ENCODE data around the gene UAP1L1. TPM values are rescaled to one million over a fixed set of nuclear protein-coding genes. Genes with fewer than 3 reads are reported as not detected.

UAP1L1 gene
- total and polyA plus RNA-seq, 2 of the 4 experiments (the other 2 are of a cell fraction) = 2.3 to 9.8 TPM

DNA sequence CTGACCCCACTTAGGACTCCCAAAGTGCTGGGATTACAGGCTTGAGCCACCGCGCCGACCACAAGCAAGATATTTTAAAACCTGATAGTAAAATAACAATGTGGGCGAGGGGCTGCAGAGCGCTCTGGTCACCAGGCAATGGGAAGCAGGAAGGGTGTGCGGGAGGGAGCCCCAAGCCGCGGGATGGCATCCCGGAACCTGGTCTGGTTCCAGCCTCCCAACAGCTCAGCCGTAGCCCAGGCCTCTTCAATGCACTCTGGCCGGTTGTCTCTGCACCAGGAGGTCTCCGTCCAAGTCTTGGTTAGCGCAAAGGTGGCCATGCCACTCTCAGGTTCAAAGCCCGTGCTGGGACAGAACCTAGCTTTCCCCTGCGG, 694 bp upstream of the UAP1L1 start:
- no peaks in the 10 kb centered on the region for H3K27me3 ChIP-seq (ENCODE audit: control insufficient read depth, insufficient read depth, low read length)
- H3K4me1 ChIP-seq (ENCODE audit: control insufficient read depth, insufficient read depth, low read length) = no peaks in the 10 kb centered on the region
- 0 out of 2 replicates have a peak overlapping the region, but pooled peaks have one; percentile 3 for H2AK5ac ChIP-seq (ENCODE audit: low read depth, low read length)
- peak overlapping the region; percentile 68; the same call in 1 of the 2 replicates for H2BK120ac ChIP-seq (ENCODE audit: low read depth, low read length)
- no TSS peak for BruUV-seq (replicated peaks)
- no peak for DNase-seq
- no peaks in the 10 kb centered on the region for H3K9me1 ChIP-seq (ENCODE audit: insufficient read depth, low read length)
- peak overlapping the region; percentile 41 to 97; a peak in 2 of 4 replicates for H4K8ac ChIP-seq (ENCODE audit: low read depth in 2 of 2, low read length in 2 of 2)
- CTCF ChIA-PET = interaction anchor here (1.2 to 1.5 kb wide), 2 partner anchors 13 to 30 kb away, joined by 5 to 7 read pairs; no protein-coding TSS in a partner anchor
- no peak overlapping the region; the same call in 1 of the 2 replicates for H2BK20ac ChIP-seq (ENCODE audit: low read depth, low read length)
- intact Hi-C loops (cut with micrococcal nuclease) = no loop called here
- no peak overlapping the region for H2BK15ac ChIP-seq (ENCODE audit: low read depth, low read length)
- peak overlapping the region; percentile 67 for H3K9ac ChIP-seq (ENCODE audit: low read depth, low read length)
- no peak overlapping the region for H2BK5ac ChIP-seq (ENCODE audit: low read depth, low read length, poor library complexity, severe bottlenecking)
- H3K9me3 ChIP-seq (ENCODE audit: control insufficient read depth, insufficient read depth, low read length) = no peaks in the 10 kb centered on the region
- H3K4me3 ChIP-seq (ENCODE audit: insufficient read depth, low read depth, low read length) = peak overlapping the region; percentile 45; the same call in 1 of the 2 replicates
- peaks cover 10% of the 10 kb centered on the region for H4K20me1 ChIP-seq (ENCODE audit: insufficient read depth, low read length)
- POLR2A ChIA-PET (ENCODE audit: unreplicated experiment) = interaction anchor here (0.5 to 0.6 kb wide), 2 partner anchors 10 to 56 kb away, joined by 4 to 8 read pairs; no protein-coding TSS in a partner anchor
- H3K4ac ChIP-seq (ENCODE audit: low read depth, low read length) = peak overlapping the region; percentile 88
- dilution Hi-C loops (cut with HindIII; ENCODE audit: low sequenced_read_pairs, unreplicated experiment) = no loop called here
- H3K79me1 ChIP-seq (ENCODE audit: low read depth in 1 of 2, low read length in 2 of 2) = peaks cover 8 to 28% of the 10 kb centered on the region in 2 experiments
- ATAC-seq (ENCODE audit: low read depth) = no peak
- peak overlapping the region; percentile 63 for H3K14ac ChIP-seq (replicated peaks; ENCODE audit: low read depth, low read length)
- peak overlapping the region; percentile 38; the same call in 1 of the 2 replicates for H4K91ac ChIP-seq (ENCODE audit: insufficient read depth, low read depth, low read length)
- H3K18ac ChIP-seq (ENCODE audit: low read depth, low read length) = no peak overlapping the region
- WGBS, 2 experiments (ENCODE audit: extremely low coverage in 2 of 2, insufficient read length in 1 of 2) = 54% methylated on average over 11 of the region's 15 CpGs; no CpG with 5 or more reads in 1 of the 2 experiments
- H2AFZ ChIP-seq (replicated peaks; ENCODE audit: low read length, poor library complexity) = peak overlapping the region; percentile 95
- in situ Hi-C loops (cut with MboI; ENCODE audit: low sequenced_read_pairs) = no loop called here
- H3K56ac ChIP-seq (ENCODE audit: extremely low read depth, insufficient read depth, low read length) = no peak overlapping the region
- H3K36me3 ChIP-seq (ENCODE audit: control insufficient read depth, insufficient read depth, low read length) = peaks cover 20% of the 10 kb centered on the region; the same call in 1 of the 2 replicates
- H2AK9ac ChIP-seq (replicated peaks; ENCODE audit: low read depth, low read length, poor library complexity) = peak overlapping the region; percentile 23
- H3K23ac ChIP-seq (ENCODE audit: low read depth, low read length) = 0 out of 2 replicates have a peak overlapping the region, but pooled peaks have one; percentile 42
- peak overlapping the region; percentile 55 for H3K4me2 ChIP-seq (ENCODE audit: low read depth, low read length)
- peak overlapping the region; percentile 52 for H4K5ac ChIP-seq (ENCODE audit: low read depth, low read length)
- H3K27ac ChIP-seq (ENCODE audit: insufficient read depth, low read length) = peak overlapping the region; percentile 36; the same call in 1 of the 2 replicates
- TF ChIP-seq CEBPB (IDR thresholded peaks at IDR 0.05; ENCODE audit: low read depth, low read length) (no peak), NFE2L2 (IDR thresholded peaks at IDR 0.05; ENCODE audit: low read depth, low read length) (no peak), FOS (IDR thresholded peaks at IDR 0.05; ENCODE audit: low read depth, low read length) (no peak), CHD1 (IDR thresholded peaks at IDR 0.05; ENCODE audit: low read depth, low read length) (no peak), SMC3 (IDR thresholded peaks at IDR 0.05; ENCODE audit: low read depth, low read length) (no peak), BHLHE40 (IDR thresholded peaks at IDR 0.05; ENCODE audit: low read depth, low read length) (no peak), POLR2A (IDR thresholded peaks at IDR 0.05; ENCODE audit: low read depth, low read length) (no peak), MAFK (IDR thresholded peaks at IDR 0.05; ENCODE audit: low read depth, low read length) (no peak), MXI1 (IDR thresholded peaks at IDR 0.05; ENCODE audit: borderline replicate concordance, low read depth, low read length) (no peak), RFX5 (IDR thresholded peaks at IDR 0.05; ENCODE audit: low read depth, low read length) (no peak), MAZ (IDR thresholded peaks at IDR 0.05; ENCODE audit: borderline replicate concordance, low read depth, low read length) (no peak), RCOR1 (IDR thresholded peaks at IDR 0.05; ENCODE audit: insufficient replicate concordance, low read length) (no peak), RAD21 (IDR thresholded peaks at IDR 0.05; ENCODE audit: low read length) (no peak)
- TF ChIP-seq, protein P1, sequence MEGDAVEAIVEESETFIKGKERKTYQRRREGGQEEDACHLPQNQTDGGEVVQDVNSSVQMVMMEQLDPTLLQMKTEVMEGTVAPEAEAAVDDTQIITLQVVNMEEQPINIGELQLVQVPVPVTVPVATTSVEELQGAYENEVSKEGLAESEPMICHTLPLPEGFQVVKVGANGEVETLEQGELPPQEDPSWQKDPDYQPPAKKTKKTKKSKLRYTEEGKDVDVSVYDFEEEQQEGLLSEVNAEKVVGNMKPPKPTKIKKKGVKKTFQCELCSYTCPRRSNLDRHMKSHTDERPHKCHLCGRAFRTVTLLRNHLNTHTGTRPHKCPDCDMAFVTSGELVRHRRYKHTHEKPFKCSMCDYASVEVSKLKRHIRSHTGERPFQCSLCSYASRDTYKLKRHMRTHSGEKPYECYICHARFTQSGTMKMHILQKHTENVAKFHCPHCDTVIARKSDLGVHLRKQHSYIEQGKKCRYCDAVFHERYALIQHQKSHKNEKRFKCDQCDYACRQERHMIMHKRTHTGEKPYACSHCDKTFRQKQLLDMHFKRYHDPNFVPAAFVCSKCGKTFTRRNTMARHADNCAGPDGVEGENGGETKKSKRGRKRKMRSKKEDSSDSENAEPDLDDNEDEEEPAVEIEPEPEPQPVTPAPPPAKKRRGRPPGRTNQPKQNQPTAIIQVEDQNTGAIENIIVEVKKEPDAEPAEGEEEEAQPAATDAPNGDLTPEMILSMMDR (conservative IDR thresholded peaks at IDR 0.05; ENCODE audit: low read depth, low read length) = no peak
- TF ChIP-seq, protein P2, sequence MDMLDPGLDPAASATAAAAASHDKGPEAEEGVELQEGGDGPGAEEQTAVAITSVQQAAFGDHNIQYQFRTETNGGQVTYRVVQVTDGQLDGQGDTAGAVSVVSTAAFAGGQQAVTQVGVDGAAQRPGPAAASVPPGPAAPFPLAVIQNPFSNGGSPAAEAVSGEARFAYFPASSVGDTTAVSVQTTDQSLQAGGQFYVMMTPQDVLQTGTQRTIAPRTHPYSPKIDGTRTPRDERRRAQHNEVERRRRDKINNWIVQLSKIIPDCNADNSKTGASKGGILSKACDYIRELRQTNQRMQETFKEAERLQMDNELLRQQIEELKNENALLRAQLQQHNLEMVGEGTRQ (IDR thresholded peaks at IDR 0.05; ENCODE audit: low read depth, low read length) = no peak
- TF ChIP-seq, protein P3, sequence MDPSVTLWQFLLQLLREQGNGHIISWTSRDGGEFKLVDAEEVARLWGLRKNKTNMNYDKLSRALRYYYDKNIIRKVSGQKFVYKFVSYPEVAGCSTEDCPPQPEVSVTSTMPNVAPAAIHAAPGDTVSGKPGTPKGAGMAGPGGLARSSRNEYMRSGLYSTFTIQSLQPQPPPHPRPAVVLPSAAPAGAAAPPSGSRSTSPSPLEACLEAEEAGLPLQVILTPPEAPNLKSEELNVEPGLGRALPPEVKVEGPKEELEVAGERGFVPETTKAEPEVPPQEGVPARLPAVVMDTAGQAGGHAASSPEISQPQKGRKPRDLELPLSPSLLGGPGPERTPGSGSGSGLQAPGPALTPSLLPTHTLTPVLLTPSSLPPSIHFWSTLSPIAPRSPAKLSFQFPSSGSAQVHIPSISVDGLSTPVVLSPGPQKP (IDR thresholded peaks at IDR 0.05; ENCODE audit: borderline replicate concordance, low read depth, low read length) = no peak
